Thyroid gland (tissue), 4 donors: ENCODE data around the gene KLF3.

Source experiments
- POLR2A ChIP-seq, 2 donors: fragments of 450-650 bp; IDR thresholded peaks; one replicate each; pipeline ENCODE4 v1.6.1; 2017; ENCODE audit warnings: antibody characterized with exemption in 2 of 2, mild to moderate bottlenecking in 2 of 2, moderate library complexity in 1 of 2
- TF ChIP-seq, protein P1 (sequence below), 6 experiments: fragments of 200-600 bp in 3 of 6; fragments of 450-650 bp in 3 of 6; sonication (generic) in 3 of 6; IDR thresholded peaks; one replicate each; pipeline ENCODE4 v1.5.1; 2016 to 2019; ENCODE audit warnings: antibody characterized with exemption in 6 of 6, mild to moderate bottlenecking in 2 of 6, inconsistent platforms in 1 of 6, moderate library complexity in 1 of 6

DNA sequence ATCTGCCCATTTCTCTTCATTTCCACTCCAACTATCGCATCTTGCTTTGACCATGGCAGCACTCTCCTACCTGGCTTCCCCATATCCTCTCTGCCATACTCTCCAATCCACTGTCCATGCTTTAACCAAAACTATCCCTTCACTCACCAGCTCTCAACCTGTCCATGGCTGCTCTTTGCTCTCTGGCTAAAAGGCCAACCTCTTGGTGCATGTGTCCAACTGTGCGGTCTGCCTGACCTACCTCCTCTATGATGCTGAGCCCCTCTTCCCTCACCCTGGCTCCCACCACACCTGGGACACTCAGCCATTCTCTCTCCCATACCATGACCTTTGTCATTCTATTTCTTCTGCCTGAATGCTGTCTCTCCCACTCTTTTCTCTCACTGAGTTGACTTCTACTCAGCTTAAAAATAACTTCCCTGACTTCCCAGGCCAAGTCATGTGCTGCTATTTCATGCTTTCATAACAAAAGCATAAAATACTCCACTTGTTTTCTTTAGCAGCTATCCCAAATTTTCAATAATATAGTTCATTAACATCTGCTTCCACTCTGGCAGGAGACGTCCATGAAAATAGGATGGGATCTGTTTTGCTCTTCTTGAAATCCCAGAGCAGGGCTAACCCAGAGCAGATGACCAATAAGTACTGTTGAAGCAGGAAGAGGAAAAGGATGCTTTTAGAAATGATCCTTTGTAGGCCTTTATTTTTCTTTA, 29.8 kb upstream of the KLF3 start:
- TF ChIP-seq, protein P1, sequence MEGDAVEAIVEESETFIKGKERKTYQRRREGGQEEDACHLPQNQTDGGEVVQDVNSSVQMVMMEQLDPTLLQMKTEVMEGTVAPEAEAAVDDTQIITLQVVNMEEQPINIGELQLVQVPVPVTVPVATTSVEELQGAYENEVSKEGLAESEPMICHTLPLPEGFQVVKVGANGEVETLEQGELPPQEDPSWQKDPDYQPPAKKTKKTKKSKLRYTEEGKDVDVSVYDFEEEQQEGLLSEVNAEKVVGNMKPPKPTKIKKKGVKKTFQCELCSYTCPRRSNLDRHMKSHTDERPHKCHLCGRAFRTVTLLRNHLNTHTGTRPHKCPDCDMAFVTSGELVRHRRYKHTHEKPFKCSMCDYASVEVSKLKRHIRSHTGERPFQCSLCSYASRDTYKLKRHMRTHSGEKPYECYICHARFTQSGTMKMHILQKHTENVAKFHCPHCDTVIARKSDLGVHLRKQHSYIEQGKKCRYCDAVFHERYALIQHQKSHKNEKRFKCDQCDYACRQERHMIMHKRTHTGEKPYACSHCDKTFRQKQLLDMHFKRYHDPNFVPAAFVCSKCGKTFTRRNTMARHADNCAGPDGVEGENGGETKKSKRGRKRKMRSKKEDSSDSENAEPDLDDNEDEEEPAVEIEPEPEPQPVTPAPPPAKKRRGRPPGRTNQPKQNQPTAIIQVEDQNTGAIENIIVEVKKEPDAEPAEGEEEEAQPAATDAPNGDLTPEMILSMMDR (IDR thresholded peaks at IDR 0.05): no peak
- no peak for TF ChIP-seq POLR2A (IDR thresholded peaks at IDR 0.05)
